Measurements from ENCODE around the gene C1orf216.
"Not testable (repeated sequence)": the region's sequence is repeated elsewhere in the genome, so short reads cannot be mapped to it uniquely, and the experiment has no call there.

C1orf216 gene

DNA sequence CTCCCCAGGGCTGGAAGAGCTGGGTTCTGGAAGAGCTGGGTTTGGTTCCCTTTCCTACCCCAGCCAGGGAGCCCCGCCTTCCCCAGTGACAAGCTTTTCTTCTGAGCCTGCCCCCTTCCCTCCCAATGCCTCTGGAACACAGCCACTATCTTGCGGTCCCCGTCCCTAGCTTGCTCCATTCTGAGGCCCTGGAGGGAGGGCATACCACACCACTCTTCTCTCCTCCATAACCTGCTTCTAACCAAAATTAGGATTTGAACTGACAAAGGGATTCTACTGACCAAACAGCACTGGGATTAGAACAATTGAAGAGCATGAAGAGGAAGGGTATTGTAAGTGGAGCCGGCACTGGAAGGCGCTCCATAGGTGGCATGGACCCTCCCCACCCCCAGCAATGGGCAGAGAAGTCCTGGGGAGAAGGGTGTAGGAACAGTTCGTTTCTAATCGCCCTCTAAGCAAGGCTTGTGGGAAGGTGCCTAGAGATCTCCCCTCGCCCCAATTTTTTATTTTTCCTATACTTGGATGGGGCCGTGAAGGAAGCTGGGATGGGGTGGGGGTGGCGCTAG is 690 bp downstream of the C1orf216 start:
- H3K9me2 ChIP-seq (replicated peaks; ENCODE audit: insufficient read depth, low read length): no peaks in the 10 kb centered on the region
- H3F3A ChIP-seq (ENCODE audit: insufficient read depth, low read length): no peaks in the 10 kb centered on the region
- DNase-seq: no peak
- H3K4me3 ChIP-seq (ENCODE audit: low read length): peak overlapping the region; percentile 81
- TF ChIP-seq, protein P1, sequence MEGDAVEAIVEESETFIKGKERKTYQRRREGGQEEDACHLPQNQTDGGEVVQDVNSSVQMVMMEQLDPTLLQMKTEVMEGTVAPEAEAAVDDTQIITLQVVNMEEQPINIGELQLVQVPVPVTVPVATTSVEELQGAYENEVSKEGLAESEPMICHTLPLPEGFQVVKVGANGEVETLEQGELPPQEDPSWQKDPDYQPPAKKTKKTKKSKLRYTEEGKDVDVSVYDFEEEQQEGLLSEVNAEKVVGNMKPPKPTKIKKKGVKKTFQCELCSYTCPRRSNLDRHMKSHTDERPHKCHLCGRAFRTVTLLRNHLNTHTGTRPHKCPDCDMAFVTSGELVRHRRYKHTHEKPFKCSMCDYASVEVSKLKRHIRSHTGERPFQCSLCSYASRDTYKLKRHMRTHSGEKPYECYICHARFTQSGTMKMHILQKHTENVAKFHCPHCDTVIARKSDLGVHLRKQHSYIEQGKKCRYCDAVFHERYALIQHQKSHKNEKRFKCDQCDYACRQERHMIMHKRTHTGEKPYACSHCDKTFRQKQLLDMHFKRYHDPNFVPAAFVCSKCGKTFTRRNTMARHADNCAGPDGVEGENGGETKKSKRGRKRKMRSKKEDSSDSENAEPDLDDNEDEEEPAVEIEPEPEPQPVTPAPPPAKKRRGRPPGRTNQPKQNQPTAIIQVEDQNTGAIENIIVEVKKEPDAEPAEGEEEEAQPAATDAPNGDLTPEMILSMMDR (IDR thresholded peaks at IDR 0.05; ENCODE audit: low read length): no peak
- no peak for TF ChIP-seq EZH2 (optimal IDR thresholded peaks at IDR 0.05; ENCODE audit: low read depth, low read length)
- TF ChIP-seq EZH2phosphoT487 (IDR thresholded peaks at IDR 0.05; ENCODE audit: low read length): no peak
- peak overlapping the region; percentile 92 for H3K4me2 ChIP-seq (ENCODE audit: low read depth, low read length)
- 0 out of 2 replicates have a peak, but pooled peaks cover 3% of the 10 kb centered on the region for H3K4me1 ChIP-seq (ENCODE audit: low read length)
- H3K27me3 ChIP-seq (replicated peaks; ENCODE audit: insufficient read depth, low read length): no peaks in the 10 kb centered on the region
- H3K9ac ChIP-seq (ENCODE audit: low read length): peak overlapping the region; percentile 70
- H4K20me1 ChIP-seq (ENCODE audit: insufficient read depth, low read length): no peaks in the 10 kb centered on the region
- H3K79me2 ChIP-seq (ENCODE audit: low read length): peaks cover 31% of the 10 kb centered on the region
- H3K36me3 ChIP-seq (replicated peaks; ENCODE audit: insufficient read depth, low read length): no peaks in the 10 kb centered on the region
- peak overlapping the region; percentile 96 for H2AFZ ChIP-seq (ENCODE audit: low read length)
- no peak overlapping the region for H3K27ac ChIP-seq (ENCODE audit: low read length)
- no peaks in the 10 kb centered on the region for H3K9me3 ChIP-seq (replicated peaks; ENCODE audit: insufficient read depth, low read length)

- Histone ChIP-seq H3K79me2 (ENCODE audit: low read length) (peaks cover 31% of the 10 kb centered on the region), H3K4me2 (ENCODE audit: low read depth, low read length) (no peak overlapping the region), H3K9ac (ENCODE audit: low read length) (no peak overlapping the region), H3K9me3 (replicated peaks; ENCODE audit: insufficient read depth, low read length) (no peaks in the 10 kb centered on the region), H3F3A (ENCODE audit: insufficient read depth, low read length) (no peaks in the 10 kb centered on the region), H3K4me3 (ENCODE audit: low read length) (no peak overlapping the region), H3K36me3 (replicated peaks; ENCODE audit: insufficient read depth, low read length) (no peaks in the 10 kb centered on the region), H3K9me2 (replicated peaks; ENCODE audit: insufficient read depth, low read length) (no peaks in the 10 kb centered on the region), H2AFZ (ENCODE audit: low read length) (no peak overlapping the region), H3K27ac (ENCODE audit: low read length) (no peak overlapping the region), H4K20me1 (ENCODE audit: insufficient read depth, low read length) (no peaks in the 10 kb centered on the region), H3K27me3 (replicated peaks; ENCODE audit: insufficient read depth, low read length) (no peaks in the 10 kb centered on the region), H3K4me1 (ENCODE audit: low read length) (0 out of 2 replicates have a peak, but pooled peaks cover 3% of the 10 kb centered on the region)
- peak; percentile 80 for DNase-seq
- TF ChIP-seq EZH2phosphoT487 (IDR thresholded peaks at IDR 0.05; ENCODE audit: low read length): no peak
- TF ChIP-seq, protein P1 (IDR thresholded peaks at IDR 0.05; ENCODE audit: low read length): peak; percentile 95
Observed at GRCh38 chr1:35715568-35716002, 3.1 kb downstream of the C1orf216 start.

DNA sequence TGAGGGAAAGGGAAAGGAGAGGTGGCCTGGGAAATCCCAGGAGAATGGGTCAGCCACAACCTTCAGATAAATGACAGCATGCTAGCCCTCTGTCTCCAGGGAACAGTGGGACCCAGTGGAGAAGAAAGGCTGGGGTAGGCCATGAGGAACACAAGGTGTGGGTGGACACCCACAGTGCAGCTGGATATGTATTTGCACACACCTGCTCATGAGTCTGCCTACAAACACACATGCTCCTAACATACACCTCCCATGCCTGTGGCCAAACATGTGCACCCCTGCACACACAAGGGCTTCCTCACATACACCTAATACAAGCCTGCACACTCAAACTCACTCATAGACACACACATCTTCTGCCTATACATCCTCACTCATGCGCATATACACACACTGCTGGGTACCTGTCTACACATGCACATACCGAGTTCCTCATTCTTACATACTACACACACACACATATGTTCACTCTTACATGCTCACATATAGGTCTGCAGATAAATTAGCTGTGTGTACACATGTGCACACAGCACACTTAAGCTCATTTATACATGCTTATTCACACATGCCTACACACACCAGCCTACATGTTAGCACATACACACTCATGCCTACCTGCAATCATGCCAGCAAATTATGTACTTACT is 3.6 kb downstream of the C1orf216 start:
- Histone ChIP-seq H3K4me1 (ENCODE audit: low read length) (0 out of 2 replicates have a peak, but pooled peaks cover 3% of the 10 kb centered on the region), H3K27me3 (replicated peaks; ENCODE audit: insufficient read depth, low read length) (no peaks in the 10 kb centered on the region), H3K4me3 (ENCODE audit: low read length) (no peak overlapping the region)

GRCh38 chr1:35711098-35711497 is 7.6 kb downstream of the C1orf216 start:
- H3K9me3 ChIP-seq (replicated peaks; ENCODE audit: insufficient read depth, low read length); H3K4me1 ChIP-seq (ENCODE audit: low read length): not testable (repeated sequence)
- peaks cover 18% of the 10 kb centered on the region for H3K79me2 ChIP-seq (ENCODE audit: low read length)

More for the DNA sequence above, 3.6 kb downstream of the C1orf216 start:
- no peaks in the 10 kb centered on the region for H3K9me3 ChIP-seq (replicated peaks; ENCODE audit: insufficient read depth, low read length)
- TF ChIP-seq, protein P1 (IDR thresholded peaks at IDR 0.05; ENCODE audit: low read length): no peak
- TF ChIP-seq EZH2 (optimal IDR thresholded peaks at IDR 0.05; ENCODE audit: low read depth, low read length): no peak
- no peak for TF ChIP-seq EZH2phosphoT487 (IDR thresholded peaks at IDR 0.05; ENCODE audit: low read length)
- no peaks in the 10 kb centered on the region for H4K20me1 ChIP-seq (ENCODE audit: insufficient read depth, low read length)
- H3K9ac ChIP-seq (ENCODE audit: low read length): no peak overlapping the region
- no peaks in the 10 kb centered on the region for H3F3A ChIP-seq (ENCODE audit: insufficient read depth, low read length)
- H2AFZ ChIP-seq (ENCODE audit: low read length): no peak overlapping the region
- H3K79me2 ChIP-seq (ENCODE audit: low read length): peaks cover 31% of the 10 kb centered on the region
- H3K36me3 ChIP-seq (replicated peaks; ENCODE audit: insufficient read depth, low read length): no peaks in the 10 kb centered on the region
- H3K4me2 ChIP-seq (ENCODE audit: low read depth, low read length): 0 out of 2 replicates have a peak overlapping the region, but pooled peaks have one; percentile 7
- no peak for DNase-seq
- no peak overlapping the region for H3K27ac ChIP-seq (ENCODE audit: low read length)
- H3K9me2 ChIP-seq (replicated peaks; ENCODE audit: insufficient read depth, low read length): no peaks in the 10 kb centered on the region

More at GRCh38 chr1:35711098-35711497, 7.6 kb downstream of the C1orf216 start:
- H3K4me2 ChIP-seq (ENCODE audit: low read depth, low read length); H3F3A ChIP-seq (ENCODE audit: insufficient read depth, low read length); H3K9me2 ChIP-seq (replicated peaks; ENCODE audit: insufficient read depth, low read length); H2AFZ ChIP-seq (ENCODE audit: low read length); H3K36me3 ChIP-seq (replicated peaks; ENCODE audit: insufficient read depth, low read length); H3K27me3 ChIP-seq (replicated peaks; ENCODE audit: insufficient read depth, low read length); H3K27ac ChIP-seq (ENCODE audit: low read length); H3K9ac ChIP-seq (ENCODE audit: low read length); H4K20me1 ChIP-seq (ENCODE audit: insufficient read depth, low read length); DNase-seq; H3K4me3 ChIP-seq (ENCODE audit: low read length): not testable (repeated sequence)

Data from MM.1S (cell line).